GM19099 (cell line): ENCODE data around the gene TMEM106A.

Experiments used
- POLR2A ChIP-seq: IDR thresholded peaks from 3 replicates; pipeline ENCODE4 v1.6.1; 2011; ENCODE audit warnings: low read depth; ENCODE audit not compliant: insufficient read length; ENCODE audit errors: extremely low read depth

Gene TMEM106A

DNA sequence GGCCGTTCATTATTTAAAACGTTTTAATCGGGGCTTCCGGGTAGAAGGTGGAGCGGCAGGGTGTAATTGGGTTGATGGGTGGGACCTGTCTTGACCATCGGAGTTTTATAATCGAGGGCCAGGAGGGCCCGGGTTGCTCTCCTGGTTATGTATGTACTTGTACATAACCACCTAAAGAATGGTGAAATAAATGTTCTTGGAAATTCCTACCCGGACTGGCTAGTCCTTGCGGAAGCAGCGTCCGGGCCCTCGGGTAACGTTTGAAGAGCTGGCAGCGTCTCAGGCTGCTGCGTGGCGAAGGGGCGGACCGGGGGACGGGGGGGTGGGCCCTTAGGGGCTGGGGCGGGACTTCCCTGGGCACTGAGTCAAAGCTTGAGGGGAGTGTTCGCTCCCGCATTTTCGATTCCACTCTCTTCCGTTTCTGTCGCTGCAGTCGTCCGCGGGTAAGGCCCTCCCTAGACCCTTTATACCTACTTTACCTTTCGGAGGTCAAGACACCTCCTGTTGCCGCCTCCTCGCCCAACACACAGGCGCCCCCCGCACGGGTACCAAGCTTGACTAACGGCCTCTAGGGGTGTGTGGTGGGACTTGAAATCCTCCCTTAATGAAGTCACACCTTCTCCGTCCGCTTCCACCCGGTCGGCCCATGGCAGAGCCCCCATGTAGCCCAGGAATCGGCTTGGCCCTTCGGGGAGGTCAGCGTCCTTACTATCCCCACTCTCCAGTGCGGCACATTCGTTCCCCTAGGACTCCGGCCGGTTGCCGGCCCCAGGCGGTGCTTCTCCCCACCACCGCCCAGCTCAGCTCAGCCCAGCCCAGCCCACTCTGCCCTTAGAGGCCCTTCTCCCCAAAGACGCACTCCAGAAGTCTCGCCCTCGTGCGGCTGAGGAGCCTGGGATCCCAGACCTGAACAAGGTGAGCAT, at the start of gene TMEM106A:
Gene TMEM106A, plus strand, starts transcription at position 396 of the 923 bp plus-strand sequence. CDS start 1,167 bp downstream, outside the sequence.
- TF ChIP-seq POLR2A: peak; percentile 88

- TF ChIP-seq POLR2A: no peak
Measured at GRCh38 chr17:43169561-43170139, 42.0 kb upstream of the TMEM106A start.

DNA sequence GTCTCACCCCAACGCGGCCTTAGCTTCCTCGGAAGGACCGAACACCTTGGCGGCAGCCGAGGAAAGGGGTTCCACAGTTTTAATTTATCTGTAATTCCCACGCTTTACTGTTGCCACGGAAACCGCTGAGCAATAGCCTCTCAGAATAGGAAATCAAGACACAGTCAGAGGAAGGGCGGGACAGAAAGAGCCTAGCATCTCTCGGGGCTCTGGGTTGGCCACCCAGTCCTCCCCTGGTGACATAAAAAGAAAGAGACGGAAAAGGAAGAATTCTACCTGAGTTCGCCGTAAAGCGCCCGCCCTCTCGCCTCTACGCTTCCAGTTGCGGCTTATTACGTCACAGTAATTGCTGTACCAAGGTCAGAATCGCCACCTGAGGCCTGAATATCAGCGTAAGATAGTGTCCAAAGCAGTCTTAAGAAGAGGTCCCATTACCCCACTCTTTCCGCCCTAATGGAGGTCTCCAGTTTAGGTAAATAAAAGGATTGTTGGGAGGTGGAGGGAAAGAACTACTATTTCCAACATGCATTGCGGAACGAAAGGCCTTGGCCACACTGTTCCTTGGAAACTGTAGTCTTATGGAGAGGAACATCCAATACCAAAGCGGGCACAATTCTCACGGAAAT, 41.4 kb upstream of the TMEM106A start:
- no peak for TF ChIP-seq POLR2A

- peak; percentile 80 for TF ChIP-seq POLR2A
Measured at GRCh38 chr17:43170766-43171585, 40.7 kb upstream of the TMEM106A start, which contains the start of gene NBR1. NBR1 (plus strand) TSS chr17:43171214; CDS start chr17:43175800, 4,586 bp downstream.

DNA sequence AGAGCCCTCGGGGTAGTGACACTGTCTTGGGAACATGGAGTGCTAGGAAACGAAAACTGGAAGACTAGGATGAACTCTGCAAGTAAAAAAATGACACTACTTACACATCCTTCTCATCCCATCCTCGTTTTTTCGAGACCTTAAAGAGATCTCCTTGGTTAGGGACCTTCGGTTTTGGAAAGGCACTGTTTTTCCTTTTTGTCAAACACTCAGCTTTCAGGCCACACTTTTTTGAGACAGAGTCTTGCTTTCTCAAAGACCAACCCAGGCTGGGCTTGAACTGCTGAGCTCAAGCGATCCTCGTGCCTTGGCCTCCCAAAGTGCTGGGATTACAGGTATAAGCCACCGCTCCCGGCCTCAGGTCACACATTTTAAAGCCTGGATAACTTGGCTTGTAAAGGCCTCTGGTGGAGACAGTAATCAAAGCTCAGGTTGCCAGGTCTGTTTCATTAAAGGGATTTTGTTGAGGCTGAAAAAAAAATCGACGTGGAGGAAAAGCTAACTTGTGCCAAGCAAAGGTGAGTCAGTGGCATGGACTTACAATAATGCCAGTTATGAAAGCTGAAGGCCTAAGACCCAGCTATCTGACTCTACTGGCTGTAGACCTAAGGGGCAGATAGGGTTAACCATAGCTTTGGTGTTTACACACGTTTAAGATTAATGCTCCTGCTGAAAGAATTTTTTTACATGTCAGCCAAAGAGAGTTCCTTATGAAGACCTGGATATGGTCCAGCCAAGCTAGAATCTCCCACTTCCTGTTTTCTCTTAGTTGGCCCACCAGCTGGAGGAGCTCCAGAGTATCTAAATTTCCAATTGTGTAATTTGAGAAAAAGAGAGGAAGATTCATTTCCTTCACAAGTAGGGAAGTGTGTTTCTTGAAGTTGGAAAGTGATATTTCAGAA, 39.8 kb upstream of the TMEM106A start:
- no peak for TF ChIP-seq POLR2A

DNA sequence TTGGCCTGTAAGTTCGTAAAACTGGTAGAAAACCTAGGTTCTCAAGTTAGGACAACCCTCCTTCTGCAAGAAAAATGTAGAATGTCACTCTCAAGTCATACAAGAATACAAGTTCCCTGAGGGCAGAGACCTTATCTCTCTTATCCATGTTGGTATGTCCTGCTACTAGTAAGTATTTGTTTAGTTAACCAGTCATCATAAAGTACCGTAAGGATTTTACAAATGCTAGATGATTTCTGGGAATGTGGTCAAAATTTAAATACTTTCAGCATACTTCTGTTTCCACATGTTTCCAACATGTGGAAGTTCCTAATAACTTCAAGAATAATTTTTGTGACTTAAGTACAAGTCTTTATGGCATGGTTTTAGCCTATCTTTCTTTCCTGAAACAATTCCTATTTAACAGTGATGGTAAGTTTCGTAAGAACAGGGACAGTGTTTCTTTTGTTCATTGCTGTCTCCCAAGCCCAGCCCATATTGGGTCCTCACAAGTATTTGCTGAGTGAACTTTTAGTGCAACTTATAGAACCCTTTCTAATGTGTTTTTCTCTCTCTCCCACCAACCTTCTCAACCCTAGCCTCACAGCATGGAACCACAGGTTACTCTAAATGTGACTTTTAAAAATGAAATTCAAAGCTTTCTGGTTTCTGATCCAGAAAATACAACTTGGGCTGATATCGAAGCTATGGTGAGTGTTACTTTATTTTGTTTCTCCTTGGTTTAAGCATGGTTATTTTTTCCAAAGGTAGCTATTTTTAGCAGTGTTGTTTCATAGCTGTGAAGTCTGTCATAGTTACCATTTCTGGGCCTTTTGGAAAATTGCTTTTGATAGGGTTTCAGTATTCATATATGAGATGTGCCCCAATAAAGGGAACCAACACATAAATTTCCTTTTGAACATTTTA, 36.2 kb upstream of the TMEM106A start:
- TF ChIP-seq POLR2A: no peak

DNA sequence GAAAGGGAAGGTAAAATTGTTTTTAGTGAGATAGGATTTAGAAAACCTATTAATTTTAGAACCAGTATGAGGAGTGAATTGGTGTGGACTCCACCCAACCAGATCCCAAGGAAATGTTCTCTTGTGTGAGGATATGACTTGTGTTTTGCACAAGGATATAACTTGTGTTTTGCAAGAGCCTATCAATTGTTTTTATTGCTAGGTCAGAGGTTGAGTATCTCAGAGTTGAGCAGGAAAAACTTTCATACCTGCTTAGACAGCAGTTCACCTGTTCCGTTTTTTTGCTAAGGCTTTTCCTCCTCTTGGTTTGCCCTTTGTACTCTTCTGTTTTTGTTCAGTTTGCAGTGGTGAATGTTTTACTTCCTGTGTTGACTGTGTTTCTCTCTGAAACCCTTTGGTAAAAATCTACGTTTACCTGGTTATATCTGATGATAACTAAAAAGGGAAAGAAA, 35.5 kb upstream of the TMEM106A start:
- no peak for TF ChIP-seq POLR2A

DNA sequence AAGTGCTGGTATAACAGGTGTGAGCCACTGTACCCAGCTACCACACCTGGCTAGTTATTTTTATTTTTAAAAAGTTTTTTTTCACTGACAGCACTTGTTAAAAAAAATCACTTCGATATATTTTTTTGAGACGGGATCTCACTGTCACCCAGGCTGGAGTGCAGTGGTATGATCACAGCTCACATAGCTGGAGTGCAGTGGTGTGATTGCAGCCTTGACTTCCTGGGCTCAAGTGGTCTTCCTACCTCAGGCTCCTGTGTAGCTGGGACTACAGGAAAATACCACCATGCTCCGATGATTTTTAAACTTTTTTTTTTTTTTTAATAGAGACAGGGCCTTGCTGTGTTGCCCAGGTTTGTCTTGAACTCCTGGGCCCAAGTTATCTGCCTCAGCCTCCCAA, 27.8 kb upstream of the TMEM106A start:
- no peak for TF ChIP-seq POLR2A

GRCh38 chr17:43193251-43193650, 18.4 kb upstream of the TMEM106A start:
- TF ChIP-seq POLR2A: no peak

DNA sequence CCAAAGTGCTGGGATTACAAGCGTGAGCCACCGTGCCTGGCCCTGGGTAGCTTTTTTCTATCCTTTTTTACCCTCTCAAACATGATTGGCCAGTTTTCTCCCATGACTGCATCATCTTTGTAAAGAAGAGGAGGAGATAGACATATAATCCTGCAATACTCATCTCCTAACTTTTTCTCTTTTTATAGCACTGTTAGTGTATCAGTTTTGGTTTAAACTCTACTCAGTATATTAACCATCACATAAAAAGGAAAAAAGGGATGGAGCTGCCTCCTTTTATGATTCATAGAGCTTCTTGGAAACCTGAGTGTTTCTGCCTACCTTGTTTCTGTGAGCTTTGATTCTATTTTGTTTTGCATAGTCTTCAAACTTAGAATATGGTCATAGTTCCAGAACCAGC, 12.0 kb upstream of the TMEM106A start:
- no peak for TF ChIP-seq POLR2A

DNA sequence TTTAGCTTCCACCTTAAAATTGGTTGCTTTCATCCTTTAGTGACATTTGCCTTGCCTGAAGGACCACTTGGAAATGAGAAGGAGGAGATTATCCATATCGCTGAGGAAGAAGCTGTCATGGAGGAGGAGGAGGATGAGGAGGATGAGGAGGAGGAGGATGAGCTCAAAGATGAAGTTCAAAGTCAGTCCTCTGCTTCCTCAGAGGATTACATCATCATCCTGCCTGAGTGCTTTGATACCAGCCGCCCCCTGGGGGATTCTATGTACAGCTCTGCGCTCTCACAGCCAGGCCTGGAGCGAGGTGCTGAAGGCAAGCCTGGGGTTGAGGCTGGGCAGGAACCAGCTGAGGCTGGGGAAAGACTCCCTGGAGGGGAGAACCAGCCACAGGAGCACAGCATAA, 11.5 kb upstream of the TMEM106A start:
- no peak for TF ChIP-seq POLR2A

GRCh38 chr17:43210576-43210975, 1.1 kb upstream of the TMEM106A start:
- TF ChIP-seq POLR2A: no peak

GRCh38 chr17:43211123-43211479, 574 bp upstream of the TMEM106A start:
- no peak for TF ChIP-seq POLR2A
